ENCODE data around the gene POMC. TPM values are rescaled to one million over a fixed set of nuclear protein-coding genes. Genes with fewer than 3 reads are reported as not detected.

The POMC gene
- total RNA-seq, 1 donor from 2014 or later = 5.4 TPM

DNA sequence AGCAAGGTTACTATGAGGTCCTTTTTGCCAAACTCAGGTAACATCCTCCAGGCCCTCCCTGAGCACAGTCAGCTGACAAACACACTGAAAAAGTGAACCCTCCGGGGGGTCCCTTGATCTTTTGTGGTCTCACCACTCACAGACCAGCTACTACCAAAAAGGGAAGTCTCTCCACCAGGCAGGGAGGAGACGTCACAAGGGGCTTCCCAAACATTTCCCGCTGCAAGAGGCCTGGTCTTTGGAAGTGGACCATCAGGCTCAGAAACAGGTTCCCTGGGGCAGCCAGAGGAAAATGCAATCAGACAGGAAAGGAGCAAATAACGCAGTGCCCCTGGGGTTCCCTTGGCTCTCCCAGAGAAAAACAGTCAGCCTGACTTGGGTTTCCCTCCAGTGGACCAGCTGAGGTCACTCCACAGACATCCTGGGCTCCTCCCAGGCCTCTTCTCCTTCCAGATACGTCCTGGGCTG lies 38.7 kb upstream of the POMC start:
- Mint-ChIP-seq H3K36me3 (ENCODE audit: insufficient read depth) (no peaks in the 10 kb centered on the region), H3K9me3 (ENCODE audit: low read depth) (no peaks in the 10 kb centered on the region), H3K27me3 (no peaks in the 10 kb centered on the region), H3K27ac (no peak overlapping the region), H3K4me1 (ENCODE audit: low read depth) (peaks cover 2% of the 10 kb centered on the region), H3K4me3 (ENCODE audit: low read depth) (no peak overlapping the region)
- TF ChIP-seq, protein P1, sequence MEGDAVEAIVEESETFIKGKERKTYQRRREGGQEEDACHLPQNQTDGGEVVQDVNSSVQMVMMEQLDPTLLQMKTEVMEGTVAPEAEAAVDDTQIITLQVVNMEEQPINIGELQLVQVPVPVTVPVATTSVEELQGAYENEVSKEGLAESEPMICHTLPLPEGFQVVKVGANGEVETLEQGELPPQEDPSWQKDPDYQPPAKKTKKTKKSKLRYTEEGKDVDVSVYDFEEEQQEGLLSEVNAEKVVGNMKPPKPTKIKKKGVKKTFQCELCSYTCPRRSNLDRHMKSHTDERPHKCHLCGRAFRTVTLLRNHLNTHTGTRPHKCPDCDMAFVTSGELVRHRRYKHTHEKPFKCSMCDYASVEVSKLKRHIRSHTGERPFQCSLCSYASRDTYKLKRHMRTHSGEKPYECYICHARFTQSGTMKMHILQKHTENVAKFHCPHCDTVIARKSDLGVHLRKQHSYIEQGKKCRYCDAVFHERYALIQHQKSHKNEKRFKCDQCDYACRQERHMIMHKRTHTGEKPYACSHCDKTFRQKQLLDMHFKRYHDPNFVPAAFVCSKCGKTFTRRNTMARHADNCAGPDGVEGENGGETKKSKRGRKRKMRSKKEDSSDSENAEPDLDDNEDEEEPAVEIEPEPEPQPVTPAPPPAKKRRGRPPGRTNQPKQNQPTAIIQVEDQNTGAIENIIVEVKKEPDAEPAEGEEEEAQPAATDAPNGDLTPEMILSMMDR (IDR thresholded peaks at IDR 0.05; ENCODE audit: unreplicated experiment) = no peak
- no peak for DNase-seq (ENCODE audit: low spot score, unreplicated experiment)

DNA sequence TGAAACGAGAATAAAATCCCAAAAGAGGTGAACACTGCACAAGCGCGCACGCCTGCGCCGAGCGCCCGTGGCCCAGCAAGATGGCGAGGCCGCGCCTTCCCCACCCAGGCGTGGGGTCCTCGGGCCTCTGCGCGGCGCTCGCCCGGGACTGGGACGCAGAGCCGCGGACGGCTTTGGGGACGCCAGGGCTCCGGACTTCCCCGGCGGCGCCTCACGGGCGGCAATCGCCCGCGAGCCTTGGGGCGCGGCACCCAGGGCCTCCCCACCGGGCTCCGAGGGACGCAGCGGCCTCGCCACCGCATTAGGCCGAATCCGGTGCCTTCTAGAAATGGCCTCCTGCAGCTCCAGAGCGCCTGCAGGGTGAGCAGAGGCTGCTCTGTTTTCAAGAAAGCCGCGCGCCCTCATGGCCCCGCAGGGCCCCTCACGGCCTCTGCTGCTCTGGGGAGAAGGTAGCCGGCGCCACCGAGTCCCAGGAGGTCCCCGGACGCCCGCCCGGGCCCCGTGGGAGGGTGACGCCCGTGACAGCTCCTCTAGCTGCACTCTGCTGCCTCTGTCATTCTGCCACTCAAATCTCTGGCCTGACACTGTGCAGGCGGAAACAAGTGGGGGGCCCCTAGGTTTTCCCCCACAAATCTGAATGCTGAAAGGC lies 35.9 kb upstream of the POMC start:
- H3K36me3 Mint-ChIP-seq (ENCODE audit: insufficient read depth) = no peaks in the 10 kb centered on the region
- no peak overlapping the region for H3K4me3 Mint-ChIP-seq (ENCODE audit: low read depth)
- no peaks in the 10 kb centered on the region for H3K9me3 Mint-ChIP-seq (ENCODE audit: low read depth)
- DNase-seq (ENCODE audit: low spot score, unreplicated experiment) = no peak
- H3K4me1 Mint-ChIP-seq (ENCODE audit: low read depth) = no peaks in the 10 kb centered on the region
- H3K27me3 Mint-ChIP-seq = no peaks in the 10 kb centered on the region
- TF ChIP-seq, protein P1 (IDR thresholded peaks at IDR 0.05; ENCODE audit: unreplicated experiment) = no peak
- no peak overlapping the region for H3K27ac Mint-ChIP-seq

DNA sequence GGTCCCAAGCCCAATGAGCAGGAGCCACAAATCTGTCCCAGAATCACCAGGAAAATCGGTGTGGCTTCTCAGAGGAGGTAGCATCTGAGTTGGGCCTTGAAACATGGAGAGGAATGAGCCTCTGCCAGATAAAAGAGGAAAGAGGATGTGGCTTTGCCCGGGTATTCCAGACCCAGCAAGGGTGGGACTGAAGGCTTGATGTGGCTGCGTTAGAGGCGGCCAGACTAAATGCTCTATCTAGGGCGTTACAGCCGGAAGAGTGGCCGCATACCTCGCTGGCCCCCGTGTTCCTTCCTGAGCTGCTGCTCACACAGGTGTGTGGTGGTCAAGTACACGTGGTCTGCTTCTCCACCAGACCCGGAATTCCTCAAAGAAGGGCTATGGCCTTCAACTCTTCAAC lies 33.9 kb upstream of the POMC start:
- no peak overlapping the region for H3K4me3 Mint-ChIP-seq (ENCODE audit: low read depth)
- H3K27me3 Mint-ChIP-seq = no peaks in the 10 kb centered on the region
- H3K27ac Mint-ChIP-seq = no peak overlapping the region
- H3K9me3 Mint-ChIP-seq (ENCODE audit: low read depth) = no peaks in the 10 kb centered on the region
- no peak for DNase-seq (ENCODE audit: low spot score, unreplicated experiment)
- peaks cover 11% of the 10 kb centered on the region for H3K4me1 Mint-ChIP-seq (ENCODE audit: low read depth)
- H3K36me3 Mint-ChIP-seq (ENCODE audit: insufficient read depth) = no peaks in the 10 kb centered on the region
- TF ChIP-seq, protein P1 (IDR thresholded peaks at IDR 0.05; ENCODE audit: unreplicated experiment) = no peak

DNA sequence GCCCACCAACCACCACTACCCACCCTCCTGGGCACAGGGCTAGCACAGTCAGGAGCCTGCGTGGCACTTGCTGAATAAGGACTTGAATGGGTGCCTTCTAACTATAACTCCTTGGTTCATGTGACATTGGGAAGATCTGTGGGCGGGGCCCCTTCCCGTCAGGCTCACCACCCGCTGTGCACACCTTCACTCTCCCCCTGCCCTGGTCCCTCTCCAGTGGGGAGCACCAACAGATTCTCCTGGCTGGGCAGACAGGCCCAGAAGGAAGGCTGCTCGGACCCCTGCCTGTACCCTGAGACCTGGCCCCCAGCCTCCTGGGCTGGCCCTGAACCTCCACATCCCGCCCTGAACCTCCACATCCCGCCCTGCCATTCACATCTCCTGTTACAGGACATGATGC lies 33.4 kb upstream of the POMC start:
- Mint-ChIP-seq H3K4me3 (ENCODE audit: low read depth) (no peak overlapping the region), H3K36me3 (ENCODE audit: insufficient read depth) (no peaks in the 10 kb centered on the region), H3K4me1 (ENCODE audit: low read depth) (peaks cover 11% of the 10 kb centered on the region), H3K27ac (no peak overlapping the region), H3K9me3 (ENCODE audit: low read depth) (no peaks in the 10 kb centered on the region), H3K27me3 (no peaks in the 10 kb centered on the region)
- DNase-seq (ENCODE audit: low spot score, unreplicated experiment) = no peak
- TF ChIP-seq, protein P1 (IDR thresholded peaks at IDR 0.05; ENCODE audit: unreplicated experiment) = no peak

DNA sequence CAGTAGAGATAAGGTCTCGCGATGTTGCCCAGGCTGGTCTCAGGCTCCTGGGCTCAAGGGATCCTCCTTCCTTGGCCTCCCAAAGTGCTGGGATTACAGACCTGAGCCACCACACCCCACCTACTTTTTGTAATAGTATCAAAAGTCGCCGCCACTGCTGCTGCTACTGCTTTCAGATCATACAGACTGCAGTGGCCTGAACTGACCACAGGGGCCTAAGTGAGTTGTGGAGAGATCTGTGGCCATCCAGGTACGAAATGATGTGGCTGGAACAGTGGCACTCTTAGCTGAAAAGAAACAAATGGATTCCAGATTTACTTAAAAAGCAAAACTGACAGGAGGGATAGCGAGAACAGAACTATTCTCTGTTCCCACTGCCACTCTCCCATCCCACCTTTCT lies 32.9 kb upstream of the POMC start:
- Mint-ChIP-seq H3K27me3 (no peaks in the 10 kb centered on the region), H3K4me1 (ENCODE audit: low read depth) (peaks cover 11% of the 10 kb centered on the region), H3K9me3 (ENCODE audit: low read depth) (no peaks in the 10 kb centered on the region), H3K27ac (no peak overlapping the region), H3K4me3 (ENCODE audit: low read depth) (no peak overlapping the region), H3K36me3 (ENCODE audit: insufficient read depth) (no peaks in the 10 kb centered on the region)
- DNase-seq (ENCODE audit: low spot score, unreplicated experiment) = no peak
- TF ChIP-seq, protein P1 (IDR thresholded peaks at IDR 0.05; ENCODE audit: unreplicated experiment) = peak; percentile 16
